Measurements from ENCODE around the gene MTUS2. TPM values are rescaled to one million over a fixed set of nuclear protein-coding genes. Genes with fewer than 3 reads are reported as not detected.

The MTUS2 gene
- total and polyA plus RNA-seq, 2 of the 8 experiments (the other 6 are each of a cell fraction or from before 2014, with no cell fraction given): 0.18 to 0.80 TPM

DNA sequence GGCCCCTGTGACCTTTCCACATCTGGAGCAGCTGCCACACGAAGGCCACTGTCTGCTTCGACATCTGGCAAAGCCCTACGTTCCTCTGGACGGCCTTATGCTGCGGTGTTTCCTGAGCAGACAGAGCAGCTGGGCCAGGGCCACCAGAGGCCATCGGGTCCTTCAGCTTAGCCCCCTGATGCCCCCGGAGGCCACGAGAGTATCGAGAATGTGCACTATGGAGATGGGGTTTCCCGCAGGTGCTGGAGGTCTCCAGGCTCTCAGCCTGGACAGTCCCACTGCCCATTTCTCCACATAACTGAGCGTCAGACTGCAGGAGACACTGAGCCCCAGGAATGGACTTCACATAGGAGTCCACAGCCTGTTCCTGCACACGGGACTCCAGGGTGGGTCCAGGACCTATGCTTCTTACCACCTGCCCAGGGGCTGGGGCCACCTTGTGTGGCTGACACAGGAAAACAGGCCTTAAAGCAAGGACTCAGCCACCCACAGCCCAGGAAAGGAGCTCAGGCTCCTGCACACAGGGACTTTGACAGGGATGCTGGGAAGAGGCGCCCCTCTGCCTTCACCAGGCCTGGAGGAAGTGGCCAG lies 694.7 kb downstream of the MTUS2 start (continued):
- TF ChIP-seq CBX8 (IDR thresholded peaks at IDR 0.05; ENCODE audit: borderline replicate concordance, low read depth, low read length) (no peak), POLR2A (IDR thresholded peaks at IDR 0.05; ENCODE audit: control extremely low read depth in 1 of 2, low read depth in 2 of 2, low read length in 2 of 2) (no peak), MAFK (IDR thresholded peaks at IDR 0.05; ENCODE audit: low read depth, low read length) (no peak)
- TF ChIP-seq, protein P1, sequence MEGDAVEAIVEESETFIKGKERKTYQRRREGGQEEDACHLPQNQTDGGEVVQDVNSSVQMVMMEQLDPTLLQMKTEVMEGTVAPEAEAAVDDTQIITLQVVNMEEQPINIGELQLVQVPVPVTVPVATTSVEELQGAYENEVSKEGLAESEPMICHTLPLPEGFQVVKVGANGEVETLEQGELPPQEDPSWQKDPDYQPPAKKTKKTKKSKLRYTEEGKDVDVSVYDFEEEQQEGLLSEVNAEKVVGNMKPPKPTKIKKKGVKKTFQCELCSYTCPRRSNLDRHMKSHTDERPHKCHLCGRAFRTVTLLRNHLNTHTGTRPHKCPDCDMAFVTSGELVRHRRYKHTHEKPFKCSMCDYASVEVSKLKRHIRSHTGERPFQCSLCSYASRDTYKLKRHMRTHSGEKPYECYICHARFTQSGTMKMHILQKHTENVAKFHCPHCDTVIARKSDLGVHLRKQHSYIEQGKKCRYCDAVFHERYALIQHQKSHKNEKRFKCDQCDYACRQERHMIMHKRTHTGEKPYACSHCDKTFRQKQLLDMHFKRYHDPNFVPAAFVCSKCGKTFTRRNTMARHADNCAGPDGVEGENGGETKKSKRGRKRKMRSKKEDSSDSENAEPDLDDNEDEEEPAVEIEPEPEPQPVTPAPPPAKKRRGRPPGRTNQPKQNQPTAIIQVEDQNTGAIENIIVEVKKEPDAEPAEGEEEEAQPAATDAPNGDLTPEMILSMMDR (IDR thresholded peaks at IDR 0.05; ENCODE audit: control extremely low read depth in 1 of 3, insufficient read depth in 1 of 3, low read depth in 1 of 3, low read length in 3 of 3): no peak
